Hepatic stellate cell (primary cell): ENCODE data around the gene CREB3.

ENCODE experiments used
- DNase-seq: peaks from one replicate; pipeline ENCODE4 v3.0.0; 2011; ENCODE audit warnings: low spot score

The CREB3 gene

DNA sequence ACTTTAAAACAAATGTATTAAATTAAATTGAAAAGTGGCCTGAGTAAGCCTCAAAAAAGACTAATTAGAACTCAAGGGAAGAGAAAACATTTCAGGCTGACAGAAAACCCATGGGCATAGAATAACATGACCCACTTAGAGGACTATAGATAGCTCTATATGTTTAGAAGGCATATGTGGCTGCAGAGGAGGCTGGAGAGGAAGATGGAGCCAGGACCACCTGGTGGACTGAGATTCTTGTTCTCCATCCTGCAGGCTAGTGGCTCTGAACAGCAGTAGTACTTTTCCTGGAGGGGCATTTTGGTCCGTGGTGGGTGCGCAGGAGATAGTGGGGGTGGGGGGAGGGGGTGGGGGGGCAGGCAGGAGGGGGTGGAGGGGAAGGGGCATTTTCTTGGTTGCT, 48.6 kb downstream of the CREB3 start:
- DNase-seq = no peak

GRCh38 chr9:35783418-35783817, 51.0 kb downstream of the CREB3 start:
- DNase-seq = no peak
